Common myeloid progenitor, CD34-positive (primary cell): Measurements from ENCODE around the gene SHH.

ENCODE experiments used
- CTCF ChIA-PET: fragments of 350-600 bp; sonication (Branson Sonifier 250); formaldehyde crosslinking; loops from one replicate; lab custom pipeline; 2021; ENCODE audit warnings: antibody characterized with exemption; lab: Charles Lee
- POLR2A ChIA-PET: fragments of 350-600 bp; sonication (Branson Sonifier 250); formaldehyde crosslinking; loops from one replicate; lab custom pipeline; 2021; ENCODE audit warnings: antibody characterized with exemption; lab: Charles Lee
- DNase-seq, 3 donors: peaks; one replicate each; pipeline versions ENCODE4 v3.0.0 to v3.0.0-alpha.2; 2013
- H3K27ac ChIP-seq, 2 experiments: 1 replicate in 1 of 2; 2 replicates in 1 of 2; pipeline ENCODE4 v1.7.0; 2013; ENCODE audit warnings: inconsistent platforms in 2 of 2, low read length in 2 of 2, mild to moderate bottlenecking in 2 of 2, low read depth in 1 of 2, moderate library complexity in 1 of 2; ENCODE audit not compliant: severe bottlenecking in 2 of 2, insufficient read depth in 1 of 2, poor library complexity in 1 of 2
- H3K27me3 ChIP-seq, 5 experiments: replicated peaks in 2 of 5; 1 replicate in 3 of 5; 2 replicates in 2 of 5; pipeline versions ENCODE4 v1.6.1 to v1.7.0; 2013; ENCODE audit warnings: low read length in 4 of 5, mild to moderate bottlenecking in 2 of 5, moderate library complexity in 2 of 5, inconsistent platforms in 1 of 5; ENCODE audit not compliant: insufficient read depth in 5 of 5, control insufficient read depth in 4 of 5
- H3K36me3 ChIP-seq, 4 experiments: 1 replicate in 2 of 4; 2 replicates in 2 of 4; pipeline versions ENCODE4 v1.6.1 to v1.7.0; 2013; ENCODE audit warnings: low read length in 3 of 4, control low read depth in 1 of 4, mild to moderate bottlenecking in 1 of 4; ENCODE audit not compliant: control insufficient read depth in 4 of 4, insufficient read depth in 4 of 4
- H3K4me1 ChIP-seq, 4 experiments: 1 replicate in 3 of 4; 2 replicates in 1 of 4; pipeline versions ENCODE4 v1.6.1 to v1.7.1; 2013; ENCODE audit warnings: low read length in 3 of 4, mild to moderate bottlenecking in 3 of 4, control low read depth in 1 of 4, inconsistent platforms in 1 of 4, moderate library complexity in 1 of 4; ENCODE audit not compliant: control insufficient read depth in 4 of 4, insufficient read depth in 4 of 4; ENCODE audit errors: control extremely low read depth in 1 of 4
- H3K4me3 ChIP-seq, 7 experiments: 1 replicate in 4 of 7; 2 replicates in 3 of 7; pipeline versions ENCODE4 v1.5.1 to v1.7.0; 2013; ENCODE audit warnings: mild to moderate bottlenecking in 7 of 7, low read length in 6 of 7, moderate library complexity in 6 of 7, inconsistent platforms in 2 of 7, low read depth in 2 of 7, control low read depth in 1 of 7; ENCODE audit not compliant: insufficient read depth in 4 of 7, control insufficient read depth in 1 of 7; ENCODE audit errors: extremely low read depth in 1 of 7
- H3K9me3 ChIP-seq, 5 experiments: 1 replicate in 4 of 5; 2 replicates in 1 of 5; pipeline versions ENCODE4 v1.6.1 to v1.7.1; 2013; ENCODE audit warnings: low read length in 4 of 5, mild to moderate bottlenecking in 2 of 5, inconsistent platforms in 1 of 5, low read depth in 1 of 5, moderate library complexity in 1 of 5; ENCODE audit not compliant: control insufficient read depth in 4 of 5, insufficient read depth in 2 of 5; ENCODE audit errors: control extremely low read depth in 1 of 5
- WGBS: methylation state at CpG from one replicate; pipeline ENCODE4 v1.1.5; 2013; ENCODE audit not compliant: insufficient coverage; 5-methylcytosine and 5-hydroxymethylcytosine counted together

SHH gene

GRCh38 chr7:155856656-155857055 is 44.4 kb upstream of the SHH start:
- H3K4me3 ChIP-seq, result no peak overlapping the region
- H3K36me3 ChIP-seq, result no peaks in the 10 kb centered on the region
- H3K27ac ChIP-seq, result no peak overlapping the region
- H3K4me1 ChIP-seq, result no peaks in the 10 kb centered on the region
- CTCF ChIA-PET, result interaction anchor here (1.6 kb wide), 1 partner anchor 40 kb away, joined by 3 read pairs; no protein-coding TSS in a partner anchor
- peaks cover 0 to 11% (median 0%) of the 10 kb centered on the region in 5 experiments for H3K27me3 ChIP-seq
- no peak for DNase-seq
- POLR2A ChIA-PET, result no interaction called here
- H3K9me3 ChIP-seq, result peaks cover 0 to 5% (median 0%) of the 10 kb centered on the region in 5 experiments
- WGBS, result 100% methylated on average over 3 of the region's 3 CpGs

GRCh38 chr7:155852426-155853301 is 40.4 kb upstream of the SHH start:
- POLR2A ChIA-PET, result no interaction called here

GRCh38 chr7:155851892-155852291 is 39.6 kb upstream of the SHH start:
- H3K4me1 ChIP-seq, result no peaks in the 10 kb centered on the region
- H3K36me3 ChIP-seq, result no peaks in the 10 kb centered on the region
- no peak for DNase-seq
- H3K27me3 ChIP-seq, result peaks cover 0 to 12% (median 0%) of the 10 kb centered on the region in 5 experiments
- ChIA-PET CTCF (no interaction called here), POLR2A (no interaction called here)
- H3K4me3 ChIP-seq, result no peak overlapping the region
- 88% methylated on average over 5 of the region's 5 CpGs for WGBS
- peaks cover 0 to 5% (median 0%) of the 10 kb centered on the region in 5 experiments for H3K9me3 ChIP-seq
- no peak overlapping the region for H3K27ac ChIP-seq

More at GRCh38 chr7:155852426-155853301, 40.4 kb upstream of the SHH start:
- Histone ChIP-seq H3K36me3 (no peaks in the 10 kb centered on the region), H3K4me3 (no peak overlapping the region), H3K9me3 (peaks cover 0 to 5% (median 0%) of the 10 kb centered on the region in 5 experiments), H3K4me1 (no peaks in the 10 kb centered on the region), H3K27ac (no peak overlapping the region), H3K27me3 (peaks cover 0 to 12% (median 0%) of the 10 kb centered on the region in 5 experiments)
- WGBS, result 100% methylated on average over 3 of the region's 5 CpGs
- no peak for DNase-seq
- CTCF ChIA-PET, result no interaction called here

- Histone ChIP-seq H3K9me3 (peaks cover 0 to 5% (median 0%) of the 10 kb centered on the region in 5 experiments), H3K36me3 (no peaks in the 10 kb centered on the region), H3K27me3 (peaks cover 0 to 15% (median 0%) of the 10 kb centered on the region in 5 experiments), H3K4me3 (no peak overlapping the region), H3K27ac (no peak overlapping the region), H3K4me1 (no peaks in the 10 kb centered on the region)
- DNase-seq, result no peak
- 82% methylated on average over 18 of the region's 22 CpGs for WGBS
- ChIA-PET CTCF (no interaction called here), POLR2A (no interaction called here)
These were observed 38.8 kb upstream of the SHH start for GRCh38 chr7:155850766-155851678.

- DNase-seq, result no peak
- Histone ChIP-seq H3K4me1 (no peaks in the 10 kb centered on the region), H3K36me3 (no peaks in the 10 kb centered on the region), H3K27ac (no peak overlapping the region), H3K27me3 (peaks cover 0 to 15% (median 0%) of the 10 kb centered on the region in 5 experiments), H3K4me3 (no peak overlapping the region), H3K9me3 (no peaks in the 10 kb centered on the region)
- 100% methylated on average over 1 of the region's 5 CpGs for WGBS
- ChIA-PET CTCF (no interaction called here), POLR2A (no interaction called here)
These were observed 37.8 kb upstream of the SHH start for GRCh38 chr7:155850001-155850436.

- ChIA-PET POLR2A (no interaction called here), CTCF (no interaction called here)
- Histone ChIP-seq H3K27me3 (peaks cover 0 to 15% (median 0%) of the 10 kb centered on the region in 5 experiments), H3K36me3 (no peaks in the 10 kb centered on the region), H3K4me1 (no peaks in the 10 kb centered on the region), H3K9me3 (no peaks in the 10 kb centered on the region), H3K27ac (no peak overlapping the region), H3K4me3 (no peak overlapping the region)
- DNase-seq, result no peak
- 80% methylated on average over 18 of the region's 18 CpGs for WGBS
These were observed 36.7 kb upstream of the SHH start for GRCh38 chr7:155848691-155849669.
